PC-9 (cell line): ENCODE data around the gene MICB.

Source experiments
- CTCF ChIP-seq: fragments of 200-600 bp; sonication (generic); conservative IDR thresholded peaks from 2 replicates; pipeline ENCODE4 v1.6.1; 2017; ENCODE audit warnings: mixed run types, antibody characterized with exemption, mild to moderate bottlenecking, moderate library complexity
- EZH2 ChIP-seq: fragments of 200-600 bp; sonication (generic); IDR thresholded peaks from 2 replicates; pipeline ENCODE4 v1.8.0; 2017; ENCODE audit warnings: antibody characterized with exemption, low read depth

- TF ChIP-seq CTCF (no peak), EZH2 (no peak)
These were observed 45.7 kb downstream of the MICB start for GRCh38 chr6:31543639-31544038.
